Sigmoid colon (tissue), 4 donors: ENCODE results near the gene NOTCH3.

Source experiments
- EP300 ChIP-seq, 4 donors: sonication (generic); formaldehyde crosslinking; IDR thresholded peaks; one replicate each; pipeline ENCODE4 v1.6.1; 2017; ENCODE audit warnings: antibody characterized with exemption in 4 of 4
- POLR2A ChIP-seq, 2 donors: fragments of 450-650 bp; IDR thresholded peaks; one replicate each; pipeline ENCODE4 v1.6.1; 2016; ENCODE audit warnings: antibody characterized with exemption in 2 of 2, mild to moderate bottlenecking in 2 of 2, moderate library complexity in 2 of 2
- TF ChIP-seq, protein P1 (sequence below), 4 experiments: fragments of 450-650 bp in 3 of 4; fragments of 200-600 bp in 1 of 4; IDR thresholded peaks; one replicate each; pipeline ENCODE4 v1.5.1; 2016 to 2019; ENCODE audit warnings: antibody characterized with exemption in 4 of 4, mild to moderate bottlenecking in 3 of 4, moderate library complexity in 2 of 4

DNA sequence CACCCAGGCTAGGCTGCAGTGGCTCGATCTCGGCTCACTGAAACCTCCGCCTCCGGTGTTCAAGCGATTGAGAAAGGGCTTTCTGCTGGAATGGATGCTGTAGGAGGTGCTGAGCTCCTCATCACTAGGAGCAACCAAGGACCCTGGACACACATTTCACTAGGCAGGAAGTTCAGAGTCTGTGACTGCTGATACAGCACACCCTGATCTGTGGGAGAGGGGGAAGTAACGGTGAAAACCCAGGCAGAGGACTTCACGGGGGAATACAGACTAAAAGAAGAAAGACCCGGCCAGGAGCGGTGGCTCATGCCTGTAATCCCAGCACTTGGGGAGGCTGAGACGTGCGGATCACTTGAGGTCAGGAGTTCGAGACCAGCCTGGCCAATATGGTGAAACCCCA lies 11.9 kb upstream of the NOTCH3 start:
- TF ChIP-seq POLR2A (IDR thresholded peaks at IDR 0.05) (no peak), EP300 (IDR thresholded peaks at IDR 0.05) (no peak)
- TF ChIP-seq, protein P1, sequence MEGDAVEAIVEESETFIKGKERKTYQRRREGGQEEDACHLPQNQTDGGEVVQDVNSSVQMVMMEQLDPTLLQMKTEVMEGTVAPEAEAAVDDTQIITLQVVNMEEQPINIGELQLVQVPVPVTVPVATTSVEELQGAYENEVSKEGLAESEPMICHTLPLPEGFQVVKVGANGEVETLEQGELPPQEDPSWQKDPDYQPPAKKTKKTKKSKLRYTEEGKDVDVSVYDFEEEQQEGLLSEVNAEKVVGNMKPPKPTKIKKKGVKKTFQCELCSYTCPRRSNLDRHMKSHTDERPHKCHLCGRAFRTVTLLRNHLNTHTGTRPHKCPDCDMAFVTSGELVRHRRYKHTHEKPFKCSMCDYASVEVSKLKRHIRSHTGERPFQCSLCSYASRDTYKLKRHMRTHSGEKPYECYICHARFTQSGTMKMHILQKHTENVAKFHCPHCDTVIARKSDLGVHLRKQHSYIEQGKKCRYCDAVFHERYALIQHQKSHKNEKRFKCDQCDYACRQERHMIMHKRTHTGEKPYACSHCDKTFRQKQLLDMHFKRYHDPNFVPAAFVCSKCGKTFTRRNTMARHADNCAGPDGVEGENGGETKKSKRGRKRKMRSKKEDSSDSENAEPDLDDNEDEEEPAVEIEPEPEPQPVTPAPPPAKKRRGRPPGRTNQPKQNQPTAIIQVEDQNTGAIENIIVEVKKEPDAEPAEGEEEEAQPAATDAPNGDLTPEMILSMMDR (IDR thresholded peaks at IDR 0.05), result no peak
